Spleen (tissue), 11 donors: Measurements from ENCODE around the gene LYZL4. TPM values are rescaled to one million over a fixed set of nuclear protein-coding genes. Genes with fewer than 3 reads are reported as not detected.
A peak's percentile ranks its signal among the peaks of the same experiment; 100 is the strongest.

Source experiments
- DNase-seq: peaks from one replicate; pipeline ENCODE4 v3.0.0-alpha.2; 2020
- H3K27ac ChIP-seq, 8 donors: fragments of 200-600 bp; sonication (generic) in 7 of 8; 1 replicate in 4 of 8; 2 replicates in 4 of 8; pipeline versions ENCODE4 v1.5.0 to v1.8.0; 2016 to 2021; ENCODE audit warnings: inconsistent platforms in 4 of 8, mild to moderate bottlenecking in 4 of 8, moderate library complexity in 1 of 8
- H3K27me3 ChIP-seq, 7 donors: fragments of 200-600 bp; sonication (generic) in 6 of 7; replicated peaks in 1 of 7; 1 replicate in 4 of 7; 2 replicates in 3 of 7; pipeline versions ENCODE4 v1.5.0 to v1.8.0; 2016 to 2021; ENCODE audit warnings: inconsistent platforms in 3 of 7, mild to moderate bottlenecking in 1 of 7
- H3K36me3 ChIP-seq, 6 donors: fragments of 200-600 bp; sonication (generic) in 5 of 6; 1 replicate in 4 of 6; 2 replicates in 2 of 6; pipeline versions ENCODE4 v1.5.0 to v1.8.0; 2016 to 2021; ENCODE audit warnings: inconsistent platforms in 2 of 6
- H3K4me1 ChIP-seq, 6 donors: fragments of 200-600 bp; sonication (generic) in 5 of 6; 1 replicate in 3 of 6; 2 replicates in 3 of 6; pipeline versions ENCODE4 v1.5.0 to v1.8.0; 2016 to 2021; ENCODE audit warnings: inconsistent platforms in 3 of 6
- H3K4me3 ChIP-seq, 8 donors: fragments of 200-600 bp; sonication (generic) in 7 of 8; 1 replicate in 4 of 8; 2 replicates in 4 of 8; pipeline versions ENCODE4 v1.5.0 to v1.8.0; 2016 to 2021; ENCODE audit warnings: inconsistent platforms in 4 of 8, mild to moderate bottlenecking in 4 of 8, moderate library complexity in 2 of 8
- H3K9me3 ChIP-seq, 8 donors: fragments of 200-600 bp; sonication (generic) in 7 of 8; 1 replicate in 4 of 8; 2 replicates in 4 of 8; pipeline versions ENCODE4 v1.5.0 to v1.8.0; 2016 to 2021; ENCODE audit warnings: inconsistent platforms in 4 of 8
- CTCF ChIP-seq, 11 experiments: fragments of 200-600 bp in 7 of 11; fragments of 450-650 bp in 4 of 11; sonication (generic) in 4 of 11; IDR thresholded peaks in 8 of 11; conservative IDR thresholded peaks in 3 of 11; 1 replicate in 7 of 11; 2 replicates in 4 of 11; pipeline versions ENCODE4 v1.4.0 to v1.8.0; 2016 to 2021; ENCODE audit warnings: antibody characterized with exemption in 11 of 11, inconsistent platforms in 4 of 11, mild to moderate bottlenecking in 1 of 11
- POLR2A ChIP-seq, 3 donors: fragments of 450-650 bp; IDR thresholded peaks; one replicate each; pipeline ENCODE4 v1.5.1; 2017; ENCODE audit warnings: antibody characterized with exemption in 3 of 3, mild to moderate bottlenecking in 1 of 3
- POLR2AphosphoS5 ChIP-seq, 3 donors: sonication (generic); formaldehyde crosslinking; IDR thresholded peaks; one replicate each; pipeline ENCODE4 v1.5.1; 2017; ENCODE audit warnings: antibody characterized with exemption in 3 of 3
- WGBS, 5 donors: extraction: QIAGEN DNeasy Blood & Tissue Kit in 3 of 5; methylation state at CpG; one replicate each; pipeline versions ENCODE4 v1.1.5 to v1.1.7; 2013 to 2018; 5-methylcytosine and 5-hydroxymethylcytosine counted together
- intact Hi-C: fragments of 100-400 bp; cut with DNase I; formaldehyde crosslinking; loops from one replicate; pipeline ENCODE4 v1.15.0; 2023; ENCODE audit warnings: low total_unique reads
- polyA plus RNA-seq, 3 donors: library from polyadenylated mRNA; stranded (reverse); fragments of 200-250 nt; gene quantifications; one replicate each; pipeline ENCODE4 v1.2.1, GENCODE V29; 2013
- total RNA-seq, 7 donors: library from RNA; depleted of rRNA in 3 of 7; stranded (reverse); fragments of >200 nt in 3 of 7; fragmentation: NEBNext Ultra II Directional in 4 of 7; extraction: Animal tissue kit (Norgen Biotek cat#: 25700) in 4 of 7; gene quantifications; one replicate each; pipeline versions ENCODE4 v1.1.0 to v1.2.1, GENCODE V29; 2016 to 2021
- donor health status: healthy with polysubstance abuse.
- donor health status: DM: no; HTN: no; CAD: no; lungs with moderate emphysema.
- donor health status: DM: no; HTN: no; CAD: no.
- donor health status: Bipolar disorder and iron deficiency.
- donor health status: healthy.
- donor health status: DM: no; HTN: no; CAD: no.
- donor health status: DM: yes; HTN: yes; CAD: no.

The LYZL4 gene
- total and polyA plus RNA-seq, 10 donors = 0.45 to 0.76 TPM; not detected in 8

- intact Hi-C loops = no loop called here
- TF ChIP-seq POLR2AphosphoS5 (IDR thresholded peaks at IDR 0.05) (no peak), CTCF (IDR thresholded peaks at IDR 0.05 in 8 of 11, conservative IDR thresholded peaks at IDR 0.05 in 3 of 11) (no peak), POLR2A (IDR thresholded peaks at IDR 0.05) (no peak)
- no peaks in the 10 kb centered on the region for H3K36me3 ChIP-seq
- 39 to 65% (median 52%) methylated on average over 2 of the region's 2 CpGs for WGBS, 5 donors
- peak overlapping the region in 7 of 8 donors; percentile 26 to 76 (median 63) for H3K27ac ChIP-seq
- peaks cover 0 to 13% (median 3%) of the 10 kb centered on the region in 6 donors for H3K4me1 ChIP-seq
- no peak for DNase-seq
- no peak overlapping the region for H3K4me3 ChIP-seq
- peaks cover 0 to 7% (median 0%) of the 10 kb centered on the region in 8 donors for H3K9me3 ChIP-seq
- no peaks in the 10 kb centered on the region for H3K27me3 ChIP-seq
These were observed 40.7 kb upstream of the LYZL4 start for GRCh38 chr3:42451116-42451515.

- DNase-seq = no peak
- Histone ChIP-seq H3K4me3 (no peak overlapping the region), H3K9me3 (peaks cover 0 to 7% (median 0%) of the 10 kb centered on the region in 8 donors), H3K4me1 (peaks cover 0 to 13% (median 3%) of the 10 kb centered on the region in 6 donors), H3K27ac (peak overlapping the region in 3 of 8 donors; percentile 63 to 76 (median 69)), H3K36me3 (no peaks in the 10 kb centered on the region), H3K27me3 (no peaks in the 10 kb centered on the region)
- intact Hi-C loops = no loop called here
- 78 to 94% (median 87%) methylated on average over 1 of the region's 1 CpG for WGBS, 5 donors
- TF ChIP-seq POLR2A (IDR thresholded peaks at IDR 0.05) (no peak), CTCF (IDR thresholded peaks at IDR 0.05 in 8 of 11, conservative IDR thresholded peaks at IDR 0.05 in 3 of 11) (no peak), POLR2AphosphoS5 (IDR thresholded peaks at IDR 0.05) (no peak)
These were observed 40.2 kb upstream of the LYZL4 start for GRCh38 chr3:42450567-42450966.

GRCh38 chr3:42447481-42447880 is 37.1 kb upstream of the LYZL4 start:
- no peak for DNase-seq
- Histone ChIP-seq H3K4me1 (peaks cover 0 to 13% (median 3%) of the 10 kb centered on the region in 6 donors), H3K27me3 (peaks cover 0 to 15% (median 0%) of the 10 kb centered on the region in 7 donors), H3K36me3 (no peaks in the 10 kb centered on the region), H3K9me3 (no peaks in the 10 kb centered on the region), H3K4me3 (no peak overlapping the region), H3K27ac (no peak overlapping the region)
- intact Hi-C loops = loop anchor here (10.0 kb wide), 1 partner anchor 553 kb away; no protein-coding TSS in a partner anchor
- WGBS, 5 donors = 81 to 90% (median 86%) methylated on average over 1 of the region's 1 CpG
- TF ChIP-seq CTCF (IDR thresholded peaks at IDR 0.05 in 8 of 11, conservative IDR thresholded peaks at IDR 0.05 in 3 of 11) (no peak), POLR2AphosphoS5 (IDR thresholded peaks at IDR 0.05) (no peak), POLR2A (IDR thresholded peaks at IDR 0.05) (no peak)

GRCh38 chr3:42446111-42447050 is 36.0 kb upstream of the LYZL4 start:
- intact Hi-C loops = loop anchor here (10.0 kb wide), 1 partner anchor 552 kb away; no protein-coding TSS in a partner anchor
- peaks cover 0 to 7% (median 1%) of the 10 kb centered on the region in 6 donors for H3K4me1 ChIP-seq
- peaks cover 0 to 15% (median 0%) of the 10 kb centered on the region in 7 donors for H3K27me3 ChIP-seq
- no peaks in the 10 kb centered on the region for H3K36me3 ChIP-seq
- no peak for DNase-seq
- TF ChIP-seq POLR2AphosphoS5 (IDR thresholded peaks at IDR 0.05) = no peak
- TF ChIP-seq POLR2A (IDR thresholded peaks at IDR 0.05) = no peak
- no peak for TF ChIP-seq CTCF (IDR thresholded peaks at IDR 0.05 in 8 of 11, conservative IDR thresholded peaks at IDR 0.05 in 3 of 11)
- H3K9me3 ChIP-seq = no peaks in the 10 kb centered on the region
- H3K4me3 ChIP-seq = no peak overlapping the region
- H3K27ac ChIP-seq = no peak overlapping the region
- WGBS, 5 donors = 68 to 88% (median 82%) methylated on average over 4 of the region's 4 CpGs
